Renal pelvis (tissue), 12 donors: ENCODE results near the gene ABCA7. TPM values are rescaled to one million over a fixed set of nuclear protein-coding genes. Genes with fewer than 3 reads are reported as not detected.
A peak's percentile ranks its signal among the peaks of the same experiment; 100 is the strongest.

Source experiments
- DNase-seq: peaks from one replicate; pipeline ENCODE4 v3.0.0-alpha.2; 2013
- long read RNA-seq, 16 experiments: transcript quantifications; one replicate each; lab custom pipeline, GENCODE V29; 2026
- polyA plus RNA-seq, 3 donors: library from polyadenylated mRNA; unstranded; fragments of 120-200 nt; gene quantifications; one replicate each; pipeline ENCODE4 v1.2.1, GENCODE V29; 2013; ENCODE audit not compliant: insufficient read length in 3 of 3

ABCA7 gene, protein sequence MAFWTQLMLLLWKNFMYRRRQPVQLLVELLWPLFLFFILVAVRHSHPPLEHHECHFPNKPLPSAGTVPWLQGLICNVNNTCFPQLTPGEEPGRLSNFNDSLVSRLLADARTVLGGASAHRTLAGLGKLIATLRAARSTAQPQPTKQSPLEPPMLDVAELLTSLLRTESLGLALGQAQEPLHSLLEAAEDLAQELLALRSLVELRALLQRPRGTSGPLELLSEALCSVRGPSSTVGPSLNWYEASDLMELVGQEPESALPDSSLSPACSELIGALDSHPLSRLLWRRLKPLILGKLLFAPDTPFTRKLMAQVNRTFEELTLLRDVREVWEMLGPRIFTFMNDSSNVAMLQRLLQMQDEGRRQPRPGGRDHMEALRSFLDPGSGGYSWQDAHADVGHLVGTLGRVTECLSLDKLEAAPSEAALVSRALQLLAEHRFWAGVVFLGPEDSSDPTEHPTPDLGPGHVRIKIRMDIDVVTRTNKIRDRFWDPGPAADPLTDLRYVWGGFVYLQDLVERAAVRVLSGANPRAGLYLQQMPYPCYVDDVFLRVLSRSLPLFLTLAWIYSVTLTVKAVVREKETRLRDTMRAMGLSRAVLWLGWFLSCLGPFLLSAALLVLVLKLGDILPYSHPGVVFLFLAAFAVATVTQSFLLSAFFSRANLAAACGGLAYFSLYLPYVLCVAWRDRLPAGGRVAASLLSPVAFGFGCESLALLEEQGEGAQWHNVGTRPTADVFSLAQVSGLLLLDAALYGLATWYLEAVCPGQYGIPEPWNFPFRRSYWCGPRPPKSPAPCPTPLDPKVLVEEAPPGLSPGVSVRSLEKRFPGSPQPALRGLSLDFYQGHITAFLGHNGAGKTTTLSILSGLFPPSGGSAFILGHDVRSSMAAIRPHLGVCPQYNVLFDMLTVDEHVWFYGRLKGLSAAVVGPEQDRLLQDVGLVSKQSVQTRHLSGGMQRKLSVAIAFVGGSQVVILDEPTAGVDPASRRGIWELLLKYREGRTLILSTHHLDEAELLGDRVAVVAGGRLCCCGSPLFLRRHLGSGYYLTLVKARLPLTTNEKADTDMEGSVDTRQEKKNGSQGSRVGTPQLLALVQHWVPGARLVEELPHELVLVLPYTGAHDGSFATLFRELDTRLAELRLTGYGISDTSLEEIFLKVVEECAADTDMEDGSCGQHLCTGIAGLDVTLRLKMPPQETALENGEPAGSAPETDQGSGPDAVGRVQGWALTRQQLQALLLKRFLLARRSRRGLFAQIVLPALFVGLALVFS (N-terminal part only)
- 10 to 100 TPM in 1 of 3 donors, 1 to 10 TPM in 2; 8.9 to 11.6 (median 9.6) TPM for polyA plus RNA-seq
- long read RNA-seq, donor 1, result 0 reads
- long read RNA-seq, donor 2, result 0 reads
- long read RNA-seq, donor 3, result 0 reads
- long read RNA-seq, donor 4, result 0 reads
- long read RNA-seq, donor 5, result 0 reads
- long read RNA-seq, donor 6, result 0 reads
- long read RNA-seq, donor 7, partial matches to known transcripts, result 0 of 1 reads
- long read RNA-seq, donor 7, other reads (novel, unspliced or antisense), result 0 of 1 reads
- long read RNA-seq, donor 8, result 0 reads
- long read RNA-seq, donor 9, partial matches to known transcripts, result 0 of 1 reads
- long read RNA-seq, donor 9, other reads (novel, unspliced or antisense), result 0 of 1 reads
- long read RNA-seq, donor 10, result 0 reads
- long read RNA-seq, donor 11, result 0 reads
- long read RNA-seq, donor 12, result 0 reads
- long read RNA-seq, donor 13, result 0 reads
- long read RNA-seq, donor 14, result 0 reads
- long read RNA-seq, donor 15, result 0 reads
- long read RNA-seq, donor 16, result 0 reads

- peak; percentile 96 for DNase-seq
Measured at GRCh38 chr19:1039646-1040475, at the start of gene ABCA7. ABCA7 (plus strand) TSS chr19:1040107; CDS start chr19:1041362, 1,255 bp downstream.

DNA sequence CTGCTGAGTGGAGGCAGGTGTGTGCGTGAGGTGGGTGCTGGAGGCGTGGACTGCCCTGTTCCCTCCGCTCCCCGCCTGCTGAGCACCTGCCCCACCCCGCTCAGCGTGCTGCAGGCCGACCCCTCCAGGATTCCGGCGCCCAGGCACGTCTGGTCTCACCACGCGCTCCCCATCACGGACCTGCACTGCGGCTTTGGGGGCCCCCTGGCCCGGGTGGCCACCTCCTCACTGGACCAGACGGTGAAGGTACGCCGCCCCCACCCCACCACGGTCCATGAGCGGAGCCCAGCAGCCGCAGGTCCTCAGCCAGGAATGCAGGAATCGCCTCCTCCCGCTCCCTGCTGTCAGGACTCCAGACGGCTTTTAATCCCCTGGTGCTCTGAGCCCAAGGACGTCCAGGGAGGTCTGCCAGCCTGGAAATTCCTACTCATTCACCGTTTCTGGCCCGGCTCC lies 49.8 kb upstream of the ABCA7 start:
- no peak for DNase-seq

- DNase-seq, result no peak
Measured at GRCh38 chr19:990746-991145, 49.2 kb upstream of the ABCA7 start.

DNA sequence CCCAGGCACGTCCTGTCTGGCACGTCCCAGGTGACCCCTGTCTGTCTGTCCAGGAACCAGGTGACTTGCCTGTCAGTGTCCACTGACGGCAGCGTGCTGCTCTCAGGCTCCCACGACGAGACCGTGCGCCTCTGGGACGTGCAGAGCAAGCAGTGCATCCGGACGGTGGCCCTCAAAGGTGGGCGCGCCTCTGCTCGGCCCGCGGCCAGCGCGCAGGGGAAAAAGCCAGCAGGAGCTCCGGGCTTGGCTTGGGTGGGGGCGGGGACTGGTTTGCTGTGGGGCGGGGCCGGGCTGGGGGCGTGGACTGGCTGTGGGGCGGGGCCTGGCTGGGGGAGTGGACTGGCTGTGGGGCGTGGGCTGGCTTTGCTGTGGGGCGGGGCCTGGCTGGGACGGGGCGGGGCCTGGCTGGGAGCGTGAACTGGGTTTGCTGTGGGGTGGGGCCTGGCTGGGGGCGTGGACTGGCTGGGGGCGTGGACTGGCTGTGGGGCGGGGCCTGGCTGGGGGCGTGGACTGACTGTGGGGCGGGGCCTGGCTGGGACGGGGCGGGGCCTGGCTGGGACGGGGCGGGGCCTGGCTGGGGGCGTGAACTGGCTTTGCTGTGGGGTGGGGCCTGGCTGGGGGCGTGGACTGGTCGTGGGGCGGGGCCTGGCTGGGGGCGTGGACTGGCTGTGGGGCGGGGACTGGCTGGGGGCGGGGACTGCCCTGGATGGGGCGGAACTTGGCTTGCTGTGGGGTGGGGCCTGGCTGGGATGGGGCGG lies 48.6 kb upstream of the ABCA7 start:
- no peak for DNase-seq

- no peak for DNase-seq
Measured at GRCh38 chr19:991932-992669, 47.8 kb upstream of the ABCA7 start.

GRCh38 chr19:992670-993055 lies 47.2 kb upstream of the ABCA7 start:
- no peak for DNase-seq

DNA sequence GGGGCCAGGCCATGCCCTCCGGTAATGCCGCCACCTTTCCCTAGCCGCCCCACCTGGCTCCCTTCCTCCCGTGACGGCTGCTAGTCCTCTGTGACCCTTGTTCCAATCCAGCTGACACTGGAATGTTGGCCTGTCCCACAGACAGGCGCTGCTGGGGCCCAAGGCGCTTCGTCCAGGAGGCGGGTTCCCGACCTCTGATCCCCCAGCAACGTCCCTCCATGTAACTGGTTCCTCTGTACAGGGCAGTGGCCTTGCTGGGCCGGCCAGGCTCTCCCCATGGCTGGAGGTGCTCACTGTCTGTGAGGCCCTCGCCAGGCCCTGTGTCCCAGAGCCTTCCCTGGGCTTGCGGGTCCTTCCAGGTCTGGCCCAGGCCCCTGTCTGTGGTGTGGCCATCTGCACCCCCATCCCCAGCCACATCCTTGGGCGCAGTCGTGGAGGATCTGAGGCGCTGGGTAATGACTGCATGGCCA lies 46.5 kb upstream of the ABCA7 start:
- no peak for DNase-seq

DNA sequence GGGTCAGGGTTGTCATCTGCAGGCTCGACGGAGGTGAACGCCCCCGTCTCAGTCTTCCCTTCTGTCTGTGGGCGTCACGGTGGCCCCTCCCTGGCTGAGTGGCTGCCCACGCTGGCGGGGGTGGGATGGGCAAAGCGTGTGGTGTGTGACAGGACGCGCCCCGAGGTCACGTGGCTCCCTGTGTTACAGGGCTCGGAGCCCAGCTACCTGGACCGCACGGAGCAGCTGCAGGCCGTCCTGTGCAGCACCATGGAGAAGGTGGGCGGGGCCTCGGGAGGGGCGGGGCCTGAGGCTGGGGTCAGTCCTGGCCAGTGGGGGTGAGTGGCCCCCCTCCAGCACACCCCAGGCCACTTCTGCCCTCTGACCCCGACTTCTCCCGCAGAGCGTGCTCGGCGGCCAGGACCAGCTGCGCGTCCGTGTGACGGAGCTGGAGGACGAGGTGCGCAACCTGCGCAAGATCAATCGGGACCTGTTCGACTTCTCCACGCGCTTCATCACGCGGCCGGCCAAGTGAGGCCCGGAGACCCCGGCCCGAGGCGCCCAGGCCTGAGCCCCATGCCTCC lies 46.0 kb upstream of the ABCA7 start:
- DNase-seq, result no peak

- no peak for DNase-seq
Measured at GRCh38 chr19:994516-994915, 45.4 kb upstream of the ABCA7 start.

DNA sequence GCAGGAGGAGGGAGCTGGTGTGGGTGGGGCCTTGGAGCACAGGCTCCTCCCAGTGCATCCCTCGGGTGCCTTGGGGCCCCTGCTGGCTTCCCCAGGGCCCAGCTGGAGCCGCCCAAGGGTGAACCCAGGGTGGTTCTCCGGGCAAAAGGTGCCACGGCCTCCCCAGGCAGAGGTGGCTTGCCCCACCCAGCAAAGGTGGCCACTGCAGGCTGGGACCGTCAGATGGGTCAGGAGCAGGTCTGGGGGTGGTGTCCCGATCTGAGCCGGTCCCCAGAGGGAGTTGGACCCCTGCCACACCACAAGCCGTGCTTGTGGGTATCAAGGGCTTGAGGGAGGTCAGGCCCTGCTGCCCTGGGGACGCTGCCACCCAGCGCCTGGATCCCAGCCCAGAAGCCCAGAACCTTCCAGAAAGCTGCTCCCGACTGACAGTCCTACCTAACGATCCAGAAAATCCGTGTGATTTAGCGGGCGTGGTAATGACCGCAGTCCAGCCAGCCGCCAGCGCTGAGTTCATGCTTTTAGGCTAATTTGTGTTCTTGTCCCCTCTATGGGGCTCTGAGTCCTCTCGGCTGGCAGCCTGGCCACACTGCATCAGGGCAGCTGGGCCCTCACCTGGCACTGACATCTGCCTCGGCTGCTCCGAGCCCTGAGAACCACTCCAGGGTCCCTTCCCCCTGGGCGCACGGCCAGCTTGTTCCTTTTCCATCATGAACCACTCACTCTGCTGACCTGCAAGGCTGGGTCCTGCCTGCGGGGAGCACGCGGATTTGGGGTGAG lies 44.7 kb upstream of the ABCA7 start:
- no peak for DNase-seq

GRCh38 chr19:996051-996838 lies 43.7 kb upstream of the ABCA7 start:
- no peak for DNase-seq

GRCh38 chr19:998064-998463 lies 41.8 kb upstream of the ABCA7 start:
- no peak for DNase-seq

- no peak for DNase-seq
Measured at GRCh38 chr19:999379-999719, 40.6 kb upstream of the ABCA7 start.

GRCh38 chr19:1000095-1000494 lies 39.8 kb upstream of the ABCA7 start, which contains the start of gene GRIN3B:
GRIN3B (plus strand) TSS chr19:1000419; CDS start chr19:1000438, 19 bp downstream.
- no peak for DNase-seq

- no peak for DNase-seq
Measured at GRCh38 chr19:1000591-1001537, 39.0 kb upstream of the ABCA7 start.
